Activated T-helper 17 cell treated with anti-CD3 and anti-CD28 coated beads, Interleukin-2, amount 50 U/mL, for 72 hours (primary cell): ENCODE data around the gene ELL2. TPM values are rescaled to one million over a fixed set of nuclear protein-coding genes. Genes with fewer than 3 reads are reported as not detected.

Experiments used
- ATAC-seq: fragments of 150-1000 bp; cut with Tn5 transposase; replicated peaks from 2 replicates; pipeline ENCODE4 v1.10.0; 2021; ENCODE audit warnings: mild to moderate bottlenecking, moderate library complexity
- H3K27ac Mint-ChIP-seq: one replicate; pipeline ENCODE4 v1.8.0; 2022; ENCODE audit warnings: mixed read lengths
- H3K27me3 Mint-ChIP-seq: one replicate; pipeline ENCODE4 v1.8.0; 2022; ENCODE audit warnings: mixed read lengths
- H3K36me3 Mint-ChIP-seq: one replicate; pipeline ENCODE4 v1.8.0; 2022; ENCODE audit warnings: low read depth, mild to moderate bottlenecking, mixed read lengths
- H3K4me1 Mint-ChIP-seq: one replicate; pipeline ENCODE4 v1.8.0; 2022; ENCODE audit warnings: mixed read lengths
- H3K4me3 Mint-ChIP-seq: one replicate; pipeline ENCODE4 v1.8.0; 2022; ENCODE audit warnings: mild to moderate bottlenecking, mixed read lengths
- H3K9me3 Mint-ChIP-seq: one replicate; pipeline ENCODE4 v1.8.0; 2022; ENCODE audit warnings: mixed read lengths
- total RNA-seq, 2 donors: library from RNA; stranded (reverse); gene quantifications; one replicate each; pipeline ENCODE4 v1.2.3, GENCODE V29; 2022

ELL2 gene
- total RNA-seq, 2 donors from 2014 or later: 159 to 172 TPM

GRCh38 chr5:95988877-95989276 is 27.2 kb upstream of the ELL2 start:
- ATAC-seq: no peak
- H3K27me3 Mint-ChIP-seq: no peaks in the 10 kb centered on the region
- H3K4me3 Mint-ChIP-seq: no peak overlapping the region
- no peak overlapping the region for H3K27ac Mint-ChIP-seq
- H3K4me1 Mint-ChIP-seq: no peaks in the 10 kb centered on the region
- H3K36me3 Mint-ChIP-seq: no peaks in the 10 kb centered on the region
- no peaks in the 10 kb centered on the region for H3K9me3 Mint-ChIP-seq

- Mint-ChIP-seq H3K27me3 (no peaks in the 10 kb centered on the region), H3K36me3 (no peaks in the 10 kb centered on the region), H3K4me3 (no peak overlapping the region), H3K4me1 (no peaks in the 10 kb centered on the region), H3K27ac (no peak overlapping the region), H3K9me3 (no peaks in the 10 kb centered on the region)
- no peak for ATAC-seq
Observed at GRCh38 chr5:95988094-95988493, 26.4 kb upstream of the ELL2 start.

DNA sequence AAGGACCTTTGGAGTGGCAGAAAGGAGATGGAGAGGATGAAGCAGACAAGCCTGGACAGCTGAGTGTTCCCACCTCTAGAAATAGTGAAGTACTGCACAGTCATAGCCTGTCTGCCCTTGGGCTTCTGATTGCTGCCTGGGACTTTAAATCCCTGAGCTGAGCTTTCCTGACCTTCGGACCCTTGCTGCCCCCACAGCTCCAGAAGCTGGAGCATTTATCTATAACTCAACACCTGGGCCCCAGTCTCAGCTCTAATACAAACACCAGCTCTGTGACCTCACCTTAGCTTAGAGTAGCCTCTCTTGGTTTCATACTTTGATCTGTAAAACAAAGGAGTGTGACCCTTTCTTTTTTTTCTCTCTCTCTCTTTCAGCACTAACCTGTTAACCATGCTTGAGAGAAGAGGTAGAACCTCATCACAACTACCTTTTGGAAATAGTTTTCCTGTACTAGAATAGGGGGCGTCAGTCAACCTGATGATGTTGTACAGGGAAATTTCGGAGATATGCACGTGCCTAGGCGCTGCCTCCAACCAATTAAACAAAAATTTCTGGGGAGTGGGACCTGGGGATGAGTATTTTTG is 25.4 kb upstream of the ELL2 start:
- ATAC-seq: no peak
- Mint-ChIP-seq H3K4me3 (no peak overlapping the region), H3K27ac (no peak overlapping the region), H3K4me1 (no peaks in the 10 kb centered on the region), H3K9me3 (no peaks in the 10 kb centered on the region), H3K36me3 (no peaks in the 10 kb centered on the region), H3K27me3 (no peaks in the 10 kb centered on the region)

DNA sequence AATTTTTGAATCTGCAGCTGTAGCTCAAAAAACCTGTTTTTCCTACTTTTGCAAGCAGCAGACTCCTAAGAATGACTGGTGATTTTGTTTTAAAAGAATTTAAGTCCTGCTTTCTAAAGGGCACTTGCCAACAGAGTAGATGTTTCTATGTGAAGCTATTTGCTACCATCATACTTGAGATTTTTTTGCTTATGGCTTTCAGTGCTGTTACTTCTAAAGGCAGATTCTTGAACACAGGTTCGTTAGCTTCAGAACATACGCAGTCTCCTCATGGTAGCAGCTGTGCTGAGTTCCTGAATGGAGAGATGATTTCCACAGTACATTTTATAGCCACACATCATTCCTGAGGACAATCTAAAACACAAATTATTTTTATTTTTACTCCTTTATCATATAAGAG is 24.4 kb upstream of the ELL2 start:
- Mint-ChIP-seq H3K27me3 (no peaks in the 10 kb centered on the region), H3K4me3 (no peak overlapping the region), H3K27ac (no peak overlapping the region), H3K4me1 (no peaks in the 10 kb centered on the region), H3K36me3 (no peaks in the 10 kb centered on the region), H3K9me3 (no peaks in the 10 kb centered on the region)
- no peak for ATAC-seq

- Mint-ChIP-seq H3K4me1 (no peaks in the 10 kb centered on the region), H3K9me3 (no peaks in the 10 kb centered on the region)
- ATAC-seq: no peak
Observed at GRCh38 chr5:95985249-95985648, 23.6 kb upstream of the ELL2 start.

DNA sequence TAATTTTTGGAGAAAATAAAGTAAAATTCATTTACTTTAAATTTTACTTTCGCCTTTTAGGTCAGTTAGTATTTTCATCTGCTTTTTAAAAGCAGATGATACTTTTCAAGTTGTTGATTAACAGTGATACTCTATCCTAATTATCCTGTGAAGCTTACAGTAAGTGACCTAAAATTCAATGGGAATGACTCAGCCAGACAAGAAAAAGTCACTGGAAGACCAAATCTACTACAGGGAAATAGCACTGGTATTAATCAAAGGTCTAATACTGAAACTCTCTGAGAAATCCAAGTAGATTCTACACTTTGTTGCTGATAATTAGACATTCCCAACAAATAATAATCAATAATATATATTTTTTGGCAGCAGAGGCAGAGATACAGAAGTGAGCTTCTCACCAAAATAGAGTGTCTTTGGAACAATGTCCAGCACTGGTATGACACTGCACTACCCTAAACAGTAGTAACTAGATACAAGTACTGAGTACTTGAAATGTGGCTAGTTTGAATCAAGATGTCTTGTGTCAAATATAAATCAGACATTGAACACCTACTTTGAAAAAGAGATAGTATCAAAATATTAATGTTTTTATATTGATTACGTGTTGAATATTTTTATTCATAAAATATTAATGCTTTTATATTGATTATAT is 22.8 kb upstream of the ELL2 start:
- H3K4me1 Mint-ChIP-seq: no peaks in the 10 kb centered on the region
- H3K27me3 Mint-ChIP-seq: no peaks in the 10 kb centered on the region
- H3K27ac Mint-ChIP-seq: no peak overlapping the region
- H3K36me3 Mint-ChIP-seq: no peaks in the 10 kb centered on the region
- no peak overlapping the region for H3K4me3 Mint-ChIP-seq
- no peaks in the 10 kb centered on the region for H3K9me3 Mint-ChIP-seq
- ATAC-seq: no peak

More at GRCh38 chr5:95985249-95985648, 23.6 kb upstream of the ELL2 start:
- Mint-ChIP-seq H3K4me3 (no peak overlapping the region), H3K36me3 (no peaks in the 10 kb centered on the region), H3K27ac (no peak overlapping the region), H3K27me3 (no peaks in the 10 kb centered on the region)

GRCh38 chr5:95983509-95983908 is 21.9 kb upstream of the ELL2 start:
- Mint-ChIP-seq H3K27ac (no peak overlapping the region), H3K36me3 (no peaks in the 10 kb centered on the region), H3K4me3 (no peak overlapping the region), H3K9me3 (no peaks in the 10 kb centered on the region), H3K4me1 (no peaks in the 10 kb centered on the region), H3K27me3 (no peaks in the 10 kb centered on the region)
- no peak for ATAC-seq

- H3K4me3 Mint-ChIP-seq: no peak overlapping the region
- H3K4me1 Mint-ChIP-seq: no peaks in the 10 kb centered on the region
- H3K36me3 Mint-ChIP-seq: no peaks in the 10 kb centered on the region
- peaks cover 1% of the 10 kb centered on the region for H3K27me3 Mint-ChIP-seq
- H3K9me3 Mint-ChIP-seq: no peaks in the 10 kb centered on the region
- no peak overlapping the region for H3K27ac Mint-ChIP-seq
- no peak for ATAC-seq
Observed at GRCh38 chr5:95983080-95983479, 21.4 kb upstream of the ELL2 start.

DNA sequence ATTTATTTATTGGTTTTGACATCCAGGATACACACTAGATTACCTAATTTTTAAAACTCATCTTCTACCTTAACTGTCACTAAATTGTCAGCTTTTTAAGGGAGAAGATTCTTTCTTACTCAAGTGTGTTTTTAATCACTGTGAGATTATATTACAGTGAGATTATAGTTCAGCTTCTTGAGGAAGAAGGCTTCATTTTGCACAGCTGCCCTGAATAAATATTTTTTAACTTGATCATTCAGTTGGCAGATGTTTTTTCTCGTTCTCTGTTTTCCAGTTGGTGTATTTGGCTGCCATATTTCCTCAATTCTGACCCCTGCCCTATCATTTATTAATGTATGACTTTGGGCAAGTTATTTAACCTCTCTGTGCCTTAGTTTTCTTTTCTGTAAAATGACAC is 15.0 kb upstream of the ELL2 start:
- no peak for ATAC-seq
- H3K4me1 Mint-ChIP-seq: peaks cover 6% of the 10 kb centered on the region

DNA sequence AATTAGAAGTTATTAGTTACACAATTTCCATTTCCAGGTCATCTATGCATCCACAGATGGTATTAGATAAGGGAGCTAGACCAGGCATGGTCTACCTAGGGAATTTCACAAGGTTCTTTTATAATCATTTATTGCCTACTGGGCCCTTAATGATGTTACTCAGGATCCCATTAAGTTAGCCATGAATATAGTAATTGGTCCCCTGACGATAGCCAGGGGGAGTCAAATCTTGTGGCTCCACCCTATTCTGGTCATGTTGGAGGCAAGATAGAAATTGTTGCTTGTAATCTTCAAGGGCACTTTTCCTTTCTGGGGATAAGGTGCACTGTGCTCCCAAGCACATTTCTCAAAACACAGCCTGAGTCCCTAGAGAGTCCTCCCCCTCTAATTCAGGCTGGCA is 14.1 kb upstream of the ELL2 start:
- Mint-ChIP-seq H3K9me3 (no peaks in the 10 kb centered on the region), H3K27me3 (peaks cover 6% of the 10 kb centered on the region), H3K36me3 (no peaks in the 10 kb centered on the region), H3K27ac (no peak overlapping the region), H3K4me1 (peaks cover 6% of the 10 kb centered on the region), H3K4me3 (no peak overlapping the region)
- no peak for ATAC-seq

More for the DNA sequence above, 15.0 kb upstream of the ELL2 start:
- H3K9me3 Mint-ChIP-seq: no peaks in the 10 kb centered on the region
- no peaks in the 10 kb centered on the region for H3K36me3 Mint-ChIP-seq
- H3K4me3 Mint-ChIP-seq: no peak overlapping the region
- peaks cover 6% of the 10 kb centered on the region for H3K27me3 Mint-ChIP-seq
- no peak overlapping the region for H3K27ac Mint-ChIP-seq

GRCh38 chr5:95973793-95974325 is 12.2 kb upstream of the ELL2 start:
- Mint-ChIP-seq H3K4me3 (peak overlapping the region; percentile 17), H3K27me3 (peaks cover 6% of the 10 kb centered on the region), H3K36me3 (no peaks in the 10 kb centered on the region), H3K27ac (peak overlapping the region; percentile 34), H3K9me3 (no peaks in the 10 kb centered on the region), H3K4me1 (peaks cover 6% of the 10 kb centered on the region)
- peak; percentile 89 for ATAC-seq

DNA sequence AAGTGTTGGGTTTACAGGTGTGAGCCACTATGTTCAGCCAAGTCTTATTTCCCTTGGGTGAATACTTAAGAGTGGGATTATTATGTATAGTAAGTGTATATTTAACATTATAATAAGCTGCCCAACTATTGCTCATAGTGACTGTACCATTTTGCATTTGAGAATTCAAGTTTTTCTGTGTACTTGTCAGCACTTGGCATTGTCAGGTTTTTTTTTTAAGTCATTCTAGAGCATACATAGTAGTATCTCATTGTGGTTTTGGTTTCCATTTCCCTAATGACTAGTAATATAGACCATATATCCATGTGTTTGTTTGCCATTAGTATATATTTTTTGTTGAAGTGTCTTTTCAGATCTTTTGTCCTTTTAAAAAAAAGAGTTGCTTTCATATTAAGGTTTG is 10.5 kb upstream of the ELL2 start:
- H3K36me3 Mint-ChIP-seq: no peaks in the 10 kb centered on the region
- H3K27ac Mint-ChIP-seq: no peak overlapping the region
- H3K27me3 Mint-ChIP-seq: no peaks in the 10 kb centered on the region
- peaks cover 6% of the 10 kb centered on the region for H3K4me1 Mint-ChIP-seq
- H3K9me3 Mint-ChIP-seq: no peaks in the 10 kb centered on the region
- no peak overlapping the region for H3K4me3 Mint-ChIP-seq
- ATAC-seq: peak; percentile 80

GRCh38 chr5:95970359-95970704 is 8.7 kb upstream of the ELL2 start:
- Mint-ChIP-seq H3K27ac (no peak overlapping the region), H3K27me3 (no peaks in the 10 kb centered on the region), H3K36me3 (no peaks in the 10 kb centered on the region), H3K4me1 (peaks cover 6% of the 10 kb centered on the region), H3K4me3 (no peak overlapping the region), H3K9me3 (no peaks in the 10 kb centered on the region)
- no peak for ATAC-seq

DNA sequence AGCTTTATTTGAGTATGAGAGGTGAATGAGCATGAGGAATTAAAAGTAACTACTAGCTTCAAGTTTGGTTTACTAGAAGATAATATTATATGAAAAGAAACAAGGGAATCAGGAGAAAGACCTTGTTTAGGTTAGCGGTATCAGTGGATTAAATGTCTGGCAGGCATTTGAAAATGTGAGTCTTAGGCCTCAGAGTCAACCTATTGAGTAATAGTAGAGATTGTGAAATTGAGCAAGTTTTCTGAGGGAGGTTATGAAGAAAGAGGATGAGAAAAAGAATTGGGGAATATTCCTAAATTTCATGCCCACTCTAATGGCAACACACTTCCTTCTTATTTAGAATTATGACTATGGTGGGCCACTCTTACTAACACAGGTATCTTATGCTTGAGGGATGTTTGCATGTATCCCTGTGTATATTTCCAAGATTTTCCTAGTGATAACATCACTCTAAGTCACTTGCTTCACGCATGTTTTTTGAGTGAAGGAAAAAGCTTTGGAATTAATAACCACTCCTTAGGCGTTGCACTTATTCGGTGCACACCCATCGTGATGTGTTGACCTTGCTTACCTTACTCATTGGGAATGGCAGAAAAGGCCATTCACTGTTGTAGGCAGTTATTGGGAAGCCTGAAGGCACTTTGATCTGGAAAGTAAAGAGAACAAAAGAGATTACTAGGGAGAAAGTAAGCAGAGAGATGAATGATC is 8.2 kb upstream of the ELL2 start:
- Mint-ChIP-seq H3K4me3 (no peak overlapping the region), H3K4me1 (peaks cover 6% of the 10 kb centered on the region), H3K36me3 (no peaks in the 10 kb centered on the region), H3K27me3 (no peaks in the 10 kb centered on the region), H3K27ac (no peak overlapping the region), H3K9me3 (no peaks in the 10 kb centered on the region)
- no peak for ATAC-seq

- no peaks in the 10 kb centered on the region for H3K27me3 Mint-ChIP-seq
- no peak for ATAC-seq
- H3K36me3 Mint-ChIP-seq: no peaks in the 10 kb centered on the region
- no peak overlapping the region for H3K27ac Mint-ChIP-seq
- H3K4me1 Mint-ChIP-seq: peaks cover 9% of the 10 kb centered on the region
- no peak overlapping the region for H3K4me3 Mint-ChIP-seq
- H3K9me3 Mint-ChIP-seq: no peaks in the 10 kb centered on the region
Observed at GRCh38 chr5:95969055-95969454, 7.4 kb upstream of the ELL2 start.
